MM.1S (cell line): ENCODE measurements around the gene ZNF212.

ENCODE experiments used
- EZH2 ChIP-seq: fragments of 300-600 bp; sonication (generic); optimal IDR thresholded peaks from 2 replicates; pipeline ENCODE3; 2017; ENCODE audit warnings: low read depth, mild to moderate bottlenecking, antibody characterized with exemption, low read length, mixed read lengths
- EZH2phosphoT487 ChIP-seq: fragments of 300-600 bp; sonication (generic); IDR thresholded peaks from 2 replicates; pipeline ENCODE4 v1.6.1; 2018; ENCODE audit warnings: antibody characterized with exemption, low read length
- TF ChIP-seq, protein P1 (sequence below): fragments of 300-600 bp; sonication (generic); IDR thresholded peaks from 2 replicates; pipeline ENCODE4 v1.5.1; 2016; ENCODE audit warnings: antibody characterized with exemption, low read length, mixed read lengths

DNA sequence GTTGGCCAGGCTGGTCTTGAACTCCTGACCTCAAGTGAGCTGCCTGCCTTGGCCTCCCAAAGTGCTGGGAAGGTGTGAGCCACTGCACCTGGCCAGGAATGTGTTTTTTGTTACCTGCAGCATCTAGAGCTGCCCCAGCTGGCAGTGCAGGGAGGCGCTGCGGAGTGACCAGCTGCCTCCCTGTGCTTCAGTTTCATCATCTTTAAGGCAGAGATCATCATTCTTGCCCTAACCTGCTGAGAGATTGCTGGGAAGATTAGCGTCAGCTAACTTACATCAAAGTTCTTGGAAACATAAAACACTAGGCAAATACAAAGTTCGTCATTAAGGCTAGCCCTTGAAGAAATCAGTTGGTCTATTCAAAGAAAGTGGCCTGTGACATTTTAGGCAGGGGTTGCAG, 41.8 kb upstream of the ZNF212 start:
- TF ChIP-seq EZH2 (no peak), EZH2phosphoT487 (no peak)
- TF ChIP-seq, protein P1, sequence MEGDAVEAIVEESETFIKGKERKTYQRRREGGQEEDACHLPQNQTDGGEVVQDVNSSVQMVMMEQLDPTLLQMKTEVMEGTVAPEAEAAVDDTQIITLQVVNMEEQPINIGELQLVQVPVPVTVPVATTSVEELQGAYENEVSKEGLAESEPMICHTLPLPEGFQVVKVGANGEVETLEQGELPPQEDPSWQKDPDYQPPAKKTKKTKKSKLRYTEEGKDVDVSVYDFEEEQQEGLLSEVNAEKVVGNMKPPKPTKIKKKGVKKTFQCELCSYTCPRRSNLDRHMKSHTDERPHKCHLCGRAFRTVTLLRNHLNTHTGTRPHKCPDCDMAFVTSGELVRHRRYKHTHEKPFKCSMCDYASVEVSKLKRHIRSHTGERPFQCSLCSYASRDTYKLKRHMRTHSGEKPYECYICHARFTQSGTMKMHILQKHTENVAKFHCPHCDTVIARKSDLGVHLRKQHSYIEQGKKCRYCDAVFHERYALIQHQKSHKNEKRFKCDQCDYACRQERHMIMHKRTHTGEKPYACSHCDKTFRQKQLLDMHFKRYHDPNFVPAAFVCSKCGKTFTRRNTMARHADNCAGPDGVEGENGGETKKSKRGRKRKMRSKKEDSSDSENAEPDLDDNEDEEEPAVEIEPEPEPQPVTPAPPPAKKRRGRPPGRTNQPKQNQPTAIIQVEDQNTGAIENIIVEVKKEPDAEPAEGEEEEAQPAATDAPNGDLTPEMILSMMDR = no peak
